MM.1S (cell line): Measurements from ENCODE around the gene ZNHIT2.

Source experiments
- DNase-seq: peaks from one replicate; pipeline ENCODE4 v3.0.0-alpha.2; 2015
- H2AFZ ChIP-seq: fragments of 300-600 bp; sonication (generic); 2 replicates; pipeline ENCODE4 v1.6.0; 2016; ENCODE audit warnings: antibody characterized with exemption, low read length
- H3F3A ChIP-seq: fragments of 300-600 bp; sonication (generic); 2 replicates; pipeline ENCODE4 v1.6.1; 2016; ENCODE audit warnings: mild to moderate bottlenecking, antibody characterized with exemption, low read length, moderate library complexity, mixed read lengths; ENCODE audit not compliant: insufficient read depth
- H3K27ac ChIP-seq: fragments of 300-600 bp; sonication (generic); 2 replicates; pipeline ENCODE4 v1.5.1; 2016; ENCODE audit warnings: mild to moderate bottlenecking, low read length
- H3K27me3 ChIP-seq: fragments of 300-600 bp; sonication (generic); replicated peaks from 2 replicates; pipeline ENCODE4 v1.6.0; 2016; ENCODE audit warnings: low read length; ENCODE audit not compliant: insufficient read depth
- H3K36me3 ChIP-seq: fragments of 300-600 bp; sonication (generic); replicated peaks from 2 replicates; pipeline ENCODE4 v1.6.1; 2016; ENCODE audit warnings: mild to moderate bottlenecking, low read length, mixed read lengths; ENCODE audit not compliant: insufficient read depth
- H3K4me1 ChIP-seq: fragments of 300-600 bp; sonication (generic); 2 replicates; pipeline ENCODE4 v1.6.1; 2016; ENCODE audit warnings: low read length, mixed read lengths
- H3K4me2 ChIP-seq: fragments of 300-600 bp; sonication (generic); 2 replicates; pipeline ENCODE4 v1.6.0; 2016; ENCODE audit warnings: low read depth, low read length
- H3K4me3 ChIP-seq: fragments of 300-600 bp; sonication (generic); 2 replicates; pipeline ENCODE4 v1.5.1; 2016; ENCODE audit warnings: low read length, mixed read lengths
- H3K79me2 ChIP-seq: fragments of 300-600 bp; sonication (generic); 2 replicates; pipeline ENCODE4 v1.6.1; 2016; ENCODE audit warnings: mixed run types, low read length, mixed read lengths
- H3K9ac ChIP-seq: fragments of 300-600 bp; sonication (generic); 2 replicates; pipeline ENCODE4 v1.6.1; 2016; ENCODE audit warnings: low read length, mixed read lengths
- H3K9me2 ChIP-seq: fragments of 300-600 bp; sonication (generic); replicated peaks from 2 replicates; pipeline ENCODE4 v1.6.1; 2016; ENCODE audit warnings: mild to moderate bottlenecking, low read length, mixed read lengths; ENCODE audit not compliant: insufficient read depth
- H3K9me3 ChIP-seq: fragments of 300-600 bp; sonication (generic); replicated peaks from 2 replicates; pipeline ENCODE4 v1.6.1; 2016; ENCODE audit warnings: mild to moderate bottlenecking, low read length, mixed read lengths; ENCODE audit not compliant: insufficient read depth
- H4K20me1 ChIP-seq: fragments of 300-600 bp; sonication (generic); 2 replicates; pipeline ENCODE4 v1.6.1; 2016; ENCODE audit warnings: mild to moderate bottlenecking, low read length, moderate library complexity, mixed read lengths; ENCODE audit not compliant: insufficient read depth
- CTCF ChIP-seq: fragments of 300-600 bp; sonication (generic); IDR thresholded peaks from 2 replicates; pipeline ENCODE4 v1.5.1; 2016; ENCODE audit warnings: antibody characterized with exemption, low read length, mixed read lengths
- EZH2 ChIP-seq: fragments of 300-600 bp; sonication (generic); optimal IDR thresholded peaks from 2 replicates; pipeline ENCODE3; 2017; ENCODE audit warnings: low read depth, mild to moderate bottlenecking, antibody characterized with exemption, low read length, mixed read lengths
- EZH2phosphoT487 ChIP-seq: fragments of 300-600 bp; sonication (generic); IDR thresholded peaks from 2 replicates; pipeline ENCODE4 v1.6.1; 2018; ENCODE audit warnings: antibody characterized with exemption, low read length

ZNHIT2 gene

DNA sequence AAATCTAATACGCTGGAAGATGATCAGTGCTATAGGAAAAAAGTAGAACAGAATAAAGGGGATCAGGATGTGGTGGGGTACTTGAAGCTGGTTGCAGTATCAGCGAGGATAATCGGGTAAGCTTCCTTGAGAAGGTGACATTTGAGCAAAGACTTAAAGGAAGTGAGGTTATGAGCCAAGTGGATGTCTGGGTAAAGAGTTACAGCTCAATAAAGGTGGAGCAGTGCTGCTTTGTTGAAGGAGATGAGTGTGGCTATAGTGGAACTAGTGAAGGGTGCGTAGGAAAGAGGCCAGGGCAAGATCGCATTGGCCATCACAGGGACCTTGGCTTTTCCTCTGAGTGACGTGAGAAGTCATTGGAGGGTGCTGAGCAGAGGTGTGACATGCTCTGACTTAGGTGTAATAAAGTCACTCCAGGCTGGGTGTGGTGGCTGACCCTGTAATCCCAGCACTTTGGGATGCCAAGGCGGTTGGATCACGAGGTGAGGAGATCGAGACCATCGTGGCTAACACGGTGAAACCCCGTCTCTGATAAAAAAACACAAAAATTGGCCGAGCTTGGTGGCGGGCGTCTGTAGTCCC lies 19.1 kb upstream of the ZNHIT2 start:
- H3K4me2 ChIP-seq: no peak overlapping the region

GRCh38 chr11:65135633-65136145 lies 18.2 kb upstream of the ZNHIT2 start:
- peak overlapping the region; percentile 97; the same call in 1 of the 2 replicates for H3K27ac ChIP-seq
- H3K4me3 ChIP-seq: peak overlapping the region; percentile 95
- H2AFZ ChIP-seq: peak overlapping the region; percentile 73
- no peaks in the 10 kb centered on the region for H3K9me2 ChIP-seq
- no peak for TF ChIP-seq EZH2phosphoT487
- TF ChIP-seq CTCF: no peak
- no peak for TF ChIP-seq EZH2
- no peaks in the 10 kb centered on the region for H4K20me1 ChIP-seq
- H3K79me2 ChIP-seq: peaks cover 41% of the 10 kb centered on the region
- H3K4me1 ChIP-seq: peaks cover 15% of the 10 kb centered on the region
- no peaks in the 10 kb centered on the region for H3K27me3 ChIP-seq
- H3F3A ChIP-seq: peaks cover 29% of the 10 kb centered on the region
- no peaks in the 10 kb centered on the region for H3K9me3 ChIP-seq
- peak overlapping the region; percentile 90 for H3K4me2 ChIP-seq
- DNase-seq: peak; percentile 23
- peaks cover 12% of the 10 kb centered on the region for H3K36me3 ChIP-seq
- peak overlapping the region; percentile 99 for H3K9ac ChIP-seq

More for the DNA sequence above, 19.1 kb upstream of the ZNHIT2 start:
- Histone ChIP-seq H3K4me3 (no peak overlapping the region), H3F3A (peaks cover 29% of the 10 kb centered on the region), H3K27me3 (no peaks in the 10 kb centered on the region), H4K20me1 (no peaks in the 10 kb centered on the region), H3K4me1 (peaks cover 7% of the 10 kb centered on the region), H3K79me2 (peaks cover 32% of the 10 kb centered on the region), H3K9me2 (no peaks in the 10 kb centered on the region), H3K36me3 (peaks cover 3% of the 10 kb centered on the region), H3K27ac (no peak overlapping the region), H3K9ac (no peak overlapping the region), H2AFZ (no peak overlapping the region), H3K9me3 (no peaks in the 10 kb centered on the region)
- no peak for TF ChIP-seq EZH2phosphoT487
- no peak for TF ChIP-seq CTCF
- DNase-seq: no peak

DNA sequence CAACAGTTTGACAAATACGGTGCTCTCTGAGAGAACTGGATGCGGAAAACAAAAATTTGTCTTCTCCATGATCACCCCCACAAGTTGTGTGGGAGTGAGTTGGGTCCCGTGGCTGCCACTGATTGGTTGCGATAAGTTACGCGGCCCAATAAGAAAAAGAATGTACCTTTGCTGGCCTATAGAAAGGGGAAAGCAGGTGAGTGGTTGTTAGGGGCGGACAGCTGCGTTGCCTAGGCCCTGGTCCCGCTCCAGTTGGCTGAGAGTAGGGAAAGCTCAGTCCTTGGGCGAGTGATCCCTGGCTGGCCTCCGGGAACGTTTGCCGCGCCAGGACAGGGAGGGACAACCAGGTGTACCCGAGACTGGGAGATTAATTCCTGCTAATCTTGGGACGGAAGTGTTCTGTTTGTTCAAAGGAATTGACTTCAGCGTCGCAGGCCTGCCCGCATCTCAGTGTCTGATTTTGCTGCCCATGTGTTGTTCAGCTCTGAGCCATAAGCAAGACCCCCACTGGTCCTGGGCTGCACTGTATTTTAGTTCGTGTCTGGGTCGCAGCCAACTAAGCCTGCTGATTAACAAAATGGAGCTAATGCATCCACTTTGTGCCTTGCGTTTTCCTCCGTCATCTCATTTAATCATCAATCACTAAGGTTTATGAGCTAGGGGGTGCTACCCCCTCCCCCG lies 17.6 kb upstream of the ZNHIT2 start:
- Histone ChIP-seq H3K9me3 (no peaks in the 10 kb centered on the region), H3K4me1 (peaks cover 15% of the 10 kb centered on the region), H3F3A (peaks cover 29% of the 10 kb centered on the region), H3K79me2 (peaks cover 47% of the 10 kb centered on the region), H3K27me3 (no peaks in the 10 kb centered on the region), H3K9ac (peak overlapping the region; percentile 99), H3K9me2 (no peaks in the 10 kb centered on the region), H2AFZ (peak overlapping the region; percentile 75), H3K4me2 (peak overlapping the region; percentile 90), H3K27ac (peak overlapping the region; percentile 97), H3K36me3 (peaks cover 12% of the 10 kb centered on the region), H3K4me3 (peak overlapping the region; percentile 95), H4K20me1 (no peaks in the 10 kb centered on the region)
- DNase-seq: peak; percentile 96
- TF ChIP-seq EZH2phosphoT487 (no peak), CTCF (no peak), EZH2 (no peak)
